Activated CD4-positive, CD25-positive, alpha-beta regulatory T cell treated with anti-CD3 and anti-CD28 coated beads, Interleukin-2, amount 50 U/mL, for 72 hours (primary cell): ENCODE data around the gene SLC38A6.

Experiments used
- DNase-seq: peaks from one replicate; pipeline ENCODE4 v3.0.0; 2021

SLC38A6 gene

GRCh38 chr14:60981633-60982455 lies 799 bp downstream of the SLC38A6 start:
- DNase-seq: no peak

DNA sequence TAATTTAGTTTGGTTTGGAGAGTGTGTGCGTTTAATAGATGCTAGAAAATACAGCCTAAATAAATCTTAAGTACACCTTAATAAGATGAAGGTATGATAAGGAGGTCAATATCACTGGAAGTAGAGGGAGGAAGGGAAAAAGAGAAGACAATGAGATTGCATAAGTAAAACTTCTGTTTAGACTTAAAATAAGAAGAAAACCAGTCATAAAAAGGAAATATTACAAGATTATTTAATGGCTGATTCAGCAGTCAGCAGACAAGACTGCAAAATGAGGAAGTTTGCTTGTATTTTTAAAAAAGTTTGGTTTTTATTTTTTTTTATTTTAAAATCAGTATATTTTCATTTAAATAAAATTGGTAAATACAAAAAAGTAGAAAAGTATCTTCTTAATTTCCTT lies 3.2 kb downstream of the SLC38A6 start:
- DNase-seq: no peak

DNA sequence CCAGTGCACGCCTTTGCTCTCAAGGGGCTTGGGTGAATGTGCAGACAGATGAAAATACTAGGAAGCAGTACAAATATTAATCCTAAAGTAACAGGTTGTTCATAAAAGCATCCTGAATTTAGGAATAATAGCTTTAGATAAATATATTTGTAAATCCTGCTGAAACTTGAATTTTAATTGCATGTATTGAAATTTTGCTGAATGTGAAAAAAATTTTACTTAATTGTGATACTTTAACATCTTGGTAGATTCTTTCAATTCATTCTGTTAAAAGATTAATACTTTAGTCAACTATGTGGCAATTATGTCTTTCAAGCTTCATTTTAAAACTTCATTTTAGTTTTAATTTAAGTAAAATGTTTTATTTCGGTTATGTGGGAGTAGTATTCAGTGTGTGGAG lies 5.5 kb downstream of the SLC38A6 start:
- DNase-seq: no peak

DNA sequence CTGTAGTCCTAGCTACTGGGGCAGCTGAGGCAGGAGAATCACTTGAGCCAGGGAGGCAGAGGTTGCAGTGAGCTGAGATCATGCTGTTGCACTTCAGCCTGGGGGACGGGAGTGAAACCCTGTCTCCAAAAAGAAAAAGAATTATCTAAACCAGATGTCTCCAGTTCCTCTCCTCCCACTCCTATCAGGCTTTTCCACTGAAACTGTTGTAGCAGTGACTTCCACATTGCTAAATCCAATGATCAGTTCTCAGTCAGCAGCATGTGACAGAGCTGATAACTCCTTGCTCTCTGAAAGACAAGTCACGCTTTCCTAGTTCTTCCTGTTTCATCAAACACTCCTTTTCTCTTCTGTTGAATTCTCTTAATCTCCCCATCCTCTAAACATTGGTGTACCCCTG lies 8.6 kb downstream of the SLC38A6 start:
- no peak for DNase-seq

- no peak for DNase-seq
Measured at GRCh38 chr14:60998617-60999016, 17.6 kb downstream of the SLC38A6 start.

DNA sequence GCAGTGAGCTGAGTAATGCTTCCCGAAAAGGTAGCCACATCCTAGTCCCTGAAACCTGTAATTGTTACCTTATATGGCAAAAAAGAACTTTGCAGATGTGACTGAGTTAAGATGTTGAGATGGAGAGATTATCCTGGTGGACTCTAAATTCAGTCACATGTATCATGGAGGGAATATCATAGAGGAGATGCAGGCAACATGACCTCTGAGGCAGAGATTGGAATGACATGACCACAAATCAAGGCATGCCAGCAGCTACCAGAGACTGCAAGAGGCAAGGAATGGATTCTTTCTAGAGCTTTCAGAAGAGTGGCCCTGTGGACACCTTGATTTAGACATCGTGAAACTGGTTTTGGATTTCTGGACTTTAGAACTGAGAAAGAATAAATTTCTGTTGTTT lies 18.5 kb downstream of the SLC38A6 start:
- DNase-seq: no peak

GRCh38 chr14:61003571-61003970 lies 22.5 kb downstream of the SLC38A6 start:
- DNase-seq: no peak

GRCh38 chr14:61019537-61019936 lies 38.5 kb downstream of the SLC38A6 start:
- no peak for DNase-seq

DNA sequence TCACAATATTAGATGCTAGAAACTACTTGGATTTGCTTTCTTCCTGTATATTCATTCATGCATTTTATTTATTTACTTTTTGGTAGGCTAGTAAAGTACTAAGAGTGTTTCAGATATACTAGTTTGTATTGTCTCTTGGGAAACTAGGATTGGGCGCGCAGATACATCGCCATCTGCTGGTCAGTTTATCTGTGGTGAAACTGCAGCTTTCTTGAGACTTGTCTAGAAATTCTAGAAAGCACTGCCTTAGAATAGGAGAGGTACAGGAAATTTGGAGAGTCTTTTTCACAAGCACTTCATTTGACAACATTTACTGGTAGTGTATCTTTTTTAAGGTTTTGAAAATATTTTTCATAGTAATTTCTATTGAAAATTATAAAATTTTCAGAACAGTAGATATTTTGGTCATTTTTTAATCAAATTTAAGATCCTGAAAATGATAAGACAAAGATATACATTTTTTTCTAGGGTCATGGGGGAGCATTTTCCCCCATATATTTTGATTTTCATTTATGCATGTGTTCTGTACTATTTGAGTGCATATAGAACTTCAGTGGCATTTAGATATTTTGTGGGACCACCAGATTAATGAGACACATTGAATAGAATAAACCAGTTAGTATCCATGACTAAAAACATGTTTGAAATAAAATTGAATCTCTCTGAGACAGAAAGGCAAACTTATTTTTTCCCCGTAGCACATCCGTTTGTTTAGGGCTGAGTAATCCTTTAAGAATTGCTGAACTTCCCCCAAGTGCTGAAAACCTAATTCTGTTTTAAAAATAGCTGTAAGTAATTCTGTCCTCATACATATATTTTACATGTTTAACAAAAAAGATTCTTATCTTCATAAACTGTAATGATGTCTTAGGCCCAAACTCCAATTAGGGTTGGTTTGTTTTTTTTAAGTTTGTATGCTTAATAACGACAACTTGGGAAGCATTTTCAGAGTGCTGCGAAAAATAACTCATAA lies 44.5 kb downstream of the SLC38A6 start:
- DNase-seq: peak; percentile 32

GRCh38 chr14:61026526-61026925 lies 45.5 kb downstream of the SLC38A6 start:
- DNase-seq: no peak

GRCh38 chr14:61031026-61031425 lies 50.0 kb downstream of the SLC38A6 start:
- DNase-seq: no peak

DNA sequence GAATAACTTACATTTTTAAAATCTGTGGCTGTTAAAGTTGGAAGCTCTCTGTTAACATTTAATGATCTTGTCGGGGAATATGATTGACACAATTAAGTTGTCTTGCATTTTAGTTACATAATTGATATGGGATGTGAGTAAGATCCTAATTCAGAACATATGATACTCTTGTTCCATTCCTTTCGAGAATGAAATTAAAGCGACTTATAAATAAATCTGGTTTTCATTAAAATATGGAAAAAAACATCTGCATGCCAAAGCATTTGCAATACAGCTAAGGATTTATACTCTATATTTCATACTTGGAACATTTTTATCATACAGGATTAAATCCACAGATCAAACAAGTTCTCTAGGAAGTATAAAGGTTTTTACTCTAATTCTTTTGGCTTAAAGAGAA lies 52.0 kb downstream of the SLC38A6 start:
- no peak for DNase-seq

DNA sequence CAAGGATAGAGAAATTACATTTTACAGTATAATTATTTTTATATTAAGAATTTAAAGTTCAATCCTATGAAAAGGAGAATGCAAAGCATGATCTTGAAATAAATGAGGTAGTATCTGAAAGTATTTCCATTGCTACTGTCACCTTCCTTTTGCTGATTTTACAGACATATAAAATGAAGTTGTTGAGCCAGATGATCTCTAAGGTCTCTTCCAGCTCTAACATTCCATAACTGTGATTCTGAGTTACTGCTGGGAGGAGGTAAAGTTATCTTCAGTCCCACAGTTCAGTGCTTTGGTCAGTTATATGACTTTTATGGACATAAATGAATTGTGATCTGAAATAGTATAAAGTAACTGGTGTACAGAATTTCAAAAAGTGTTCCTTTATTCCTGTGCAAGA lies 52.8 kb downstream of the SLC38A6 start:
- DNase-seq: no peak

DNA sequence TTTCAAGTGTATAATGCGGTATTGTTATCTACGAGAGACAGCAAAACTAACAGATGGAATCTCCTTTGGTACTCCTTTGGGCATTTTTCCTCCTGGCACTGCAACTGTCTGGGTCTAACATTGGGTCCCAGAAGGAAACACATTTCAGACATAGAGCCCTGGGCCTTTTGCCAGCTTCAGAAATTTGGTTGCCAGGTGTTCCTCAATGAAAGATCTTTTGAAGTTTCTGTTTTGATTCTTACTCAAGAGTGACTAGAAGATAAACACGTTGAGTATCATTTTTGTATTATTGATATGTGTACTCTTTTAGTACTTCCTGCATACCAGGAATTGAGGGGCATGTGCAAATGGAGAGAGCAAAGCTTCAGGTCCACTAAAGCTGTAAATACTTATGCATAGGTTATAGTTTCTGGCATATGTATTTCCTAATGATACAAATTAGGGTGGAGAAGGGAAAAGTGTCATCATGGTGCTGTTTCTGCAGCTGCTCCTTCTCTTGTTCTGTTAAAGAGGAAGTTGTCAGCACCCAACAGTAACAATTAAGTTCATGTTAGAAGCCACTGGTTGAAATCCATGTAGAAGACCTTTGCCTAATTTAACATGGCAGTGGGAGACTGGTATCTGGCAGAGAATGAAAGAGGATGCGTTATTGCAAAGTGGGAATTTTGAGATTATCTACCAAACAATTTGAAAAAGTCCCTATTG lies 53.5 kb downstream of the SLC38A6 start:
- DNase-seq: no peak

DNA sequence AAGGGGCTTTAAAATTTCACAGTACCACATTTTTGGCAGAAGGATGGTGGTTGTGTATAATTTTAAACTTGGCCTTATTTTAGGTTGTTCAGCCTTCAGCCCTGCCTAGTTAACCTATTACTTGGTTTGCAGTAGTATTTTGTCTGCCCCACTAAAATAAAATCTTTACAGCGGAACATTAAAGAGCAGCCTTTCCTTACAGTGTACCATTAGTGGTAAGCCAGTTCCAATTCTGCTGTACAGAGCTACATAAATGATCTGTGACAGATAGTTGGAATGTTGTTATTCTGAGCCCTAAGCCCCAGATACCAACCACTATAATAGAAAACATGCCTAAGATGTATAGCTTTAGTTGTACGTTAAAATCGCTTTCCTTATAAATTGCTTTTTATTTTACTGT lies 56.2 kb downstream of the SLC38A6 start:
- DNase-seq: no peak

GRCh38 chr14:61041704-61042103 lies 60.7 kb downstream of the SLC38A6 start:
- DNase-seq: no peak

- DNase-seq: no peak
Measured at GRCh38 chr14:61042220-61042619, 61.2 kb downstream of the SLC38A6 start.

- no peak for DNase-seq
Measured at GRCh38 chr14:61043506-61043905, 62.5 kb downstream of the SLC38A6 start.

- no peak for DNase-seq
Measured at GRCh38 chr14:61047021-61047420, 66.0 kb downstream of the SLC38A6 start.

DNA sequence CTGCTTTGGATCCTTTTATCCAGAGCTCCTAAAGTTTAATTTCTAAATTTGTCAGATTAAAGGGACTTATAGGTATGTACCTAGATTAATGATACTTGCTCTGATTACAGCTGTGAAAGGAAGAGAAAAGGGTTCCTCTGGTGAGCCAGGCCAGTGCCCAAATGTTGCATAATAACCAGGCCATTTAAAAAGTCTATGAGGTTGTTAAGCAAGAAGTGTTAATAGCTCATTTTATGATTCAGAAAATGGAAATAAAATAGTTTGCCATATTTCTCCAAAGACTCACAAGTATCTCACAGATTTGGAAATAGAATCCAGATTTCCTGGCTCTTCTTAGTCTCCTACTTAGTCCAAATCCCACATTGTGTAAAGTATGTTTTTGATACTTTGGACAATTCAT lies 67.6 kb downstream of the SLC38A6 start:
- no peak for DNase-seq

GRCh38 chr14:61050417-61050816 lies 69.4 kb downstream of the SLC38A6 start:
- DNase-seq: no peak

- DNase-seq: no peak
Measured at GRCh38 chr14:61051051-61051450, 70.0 kb downstream of the SLC38A6 start.

DNA sequence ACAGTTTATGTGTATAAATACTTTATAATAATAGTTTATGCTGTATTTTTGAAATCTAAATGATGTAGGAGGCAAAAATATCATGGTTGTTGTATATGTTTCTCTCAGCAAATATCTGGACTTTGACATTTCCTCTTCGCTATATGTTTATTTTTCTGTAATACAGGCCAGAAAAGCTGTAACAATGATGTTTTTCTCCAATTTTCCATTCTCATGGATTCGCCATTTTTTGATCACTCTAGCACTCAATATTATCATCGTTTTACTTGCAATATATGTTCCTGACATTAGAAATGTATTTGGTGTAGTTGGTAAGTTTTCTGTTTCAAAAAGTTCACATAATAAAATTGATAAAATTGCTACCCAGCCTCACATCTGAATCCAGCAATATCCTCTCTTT lies 70.6 kb downstream of the SLC38A6 start:
- DNase-seq: no peak
